Astrocyte (in vitro differentiated cells and primary cell): ENCODE data around the gene NANOS2. TPM values are rescaled to one million over a fixed set of nuclear protein-coding genes. Genes with fewer than 3 reads are reported as not detected.

Experiments
- DNase-seq: peaks from one replicate; pipeline ENCODE4 v3.0.0-alpha.2; 2010; ENCODE audit warnings: low read depth
- FAIRE-seq: peaks from 2 replicates; lab custom pipeline; 2011; peaks lifted over from hg19 to GRCh38; lab: Jason Lieb, UNC
- H2AFZ ChIP-seq: 2 replicates; pipeline ENCODE4 v1.6.0; 2012; ENCODE audit warnings: low read depth, low read length, inconsistent platforms
- H3K27ac ChIP-seq: 2 replicates; pipeline ENCODE4 v1.5.1; 2011; ENCODE audit warnings: low read depth, low read length, inconsistent platforms
- H3K27me3 ChIP-seq: 2 replicates; pipeline ENCODE4 v1.6.0; 2011; ENCODE audit warnings: low read length, inconsistent platforms; ENCODE audit not compliant: insufficient read depth
- H3K36me3 ChIP-seq: 2 replicates; pipeline ENCODE4 v1.5.1; 2011; ENCODE audit warnings: low read length, inconsistent platforms; ENCODE audit not compliant: insufficient read depth
- H3K4me1 ChIP-seq: 2 replicates; pipeline ENCODE4 v1.5.1; 2011; ENCODE audit warnings: low read length, inconsistent platforms; ENCODE audit not compliant: insufficient read depth
- H3K4me2 ChIP-seq: 2 replicates; pipeline ENCODE4 v1.6.0; 2012; ENCODE audit warnings: low read length, inconsistent platforms
- H3K4me3 ChIP-seq: 2 replicates; pipeline ENCODE4 v1.5.1; 2011; ENCODE audit warnings: low read depth, mild to moderate bottlenecking, low read length, inconsistent platforms; ENCODE audit not compliant: insufficient read depth
- H3K79me2 ChIP-seq: 2 replicates; pipeline ENCODE4 v1.6.0; 2012; ENCODE audit warnings: mild to moderate bottlenecking, low read length, inconsistent platforms; ENCODE audit not compliant: insufficient read depth
- H3K9ac ChIP-seq: 2 replicates; pipeline ENCODE4 v1.6.0; 2012; ENCODE audit warnings: mild to moderate bottlenecking, low read length, inconsistent platforms
- H3K9me3 ChIP-seq: 2 replicates; pipeline ENCODE4 v1.5.1; 2012; ENCODE audit warnings: low read depth, mild to moderate bottlenecking, low read length, inconsistent platforms; ENCODE audit not compliant: insufficient read depth
- H4K20me1 ChIP-seq: 2 replicates; pipeline ENCODE4 v1.6.0; 2012; ENCODE audit warnings: low read length, inconsistent platforms; ENCODE audit not compliant: insufficient read depth
- H3K27ac Mint-ChIP-seq: one replicate; pipeline ENCODE4 v1.8.0; 2021; ENCODE audit warnings: mild to moderate bottlenecking, mixed read lengths; ENCODE audit not compliant: unreplicated experiment
- H3K27me3 Mint-ChIP-seq: one replicate; pipeline ENCODE4 v1.8.0; 2021; ENCODE audit warnings: low read depth, mixed read lengths; ENCODE audit not compliant: unreplicated experiment
- H3K36me3 Mint-ChIP-seq: one replicate; pipeline ENCODE4 v1.8.0; 2021; ENCODE audit warnings: low read depth, mixed read lengths; ENCODE audit not compliant: unreplicated experiment
- H3K4me1 Mint-ChIP-seq: one replicate; pipeline ENCODE4 v1.8.0; 2021; ENCODE audit warnings: low read depth, mixed read lengths; ENCODE audit not compliant: unreplicated experiment
- H3K4me3 Mint-ChIP-seq: one replicate; pipeline ENCODE4 v1.8.0; 2021; ENCODE audit warnings: mild to moderate bottlenecking, moderate library complexity, mixed read lengths; ENCODE audit not compliant: unreplicated experiment
- H3K9me3 Mint-ChIP-seq: one replicate; pipeline ENCODE4 v1.8.0; 2021; ENCODE audit warnings: mild to moderate bottlenecking, mixed read lengths; ENCODE audit not compliant: unreplicated experiment
- EZH2 ChIP-seq: IDR thresholded peaks from 2 replicates; pipeline ENCODE4 v1.6.1; 2012; ENCODE audit warnings: mild to moderate bottlenecking, low read length, inconsistent platforms; ENCODE audit not compliant: insufficient read depth
- total RNA-seq: library from RNA; stranded (reverse); gene quantifications from 2 replicates; pipeline ENCODE4 v1.2.1, GENCODE V29; 2021
- TF ChIP-seq, protein P1 (sequence below): IDR thresholded peaks from 2 replicates; pipeline ENCODE4 v1.5.1; 2011; ENCODE audit warnings: low read depth, mild to moderate bottlenecking, inconsistent platforms, low read length, moderate library complexity; ENCODE audit not compliant: insufficient read depth

The NANOS2 gene
- total RNA-seq, 1 donor from 2014 or later, result not detected

DNA sequence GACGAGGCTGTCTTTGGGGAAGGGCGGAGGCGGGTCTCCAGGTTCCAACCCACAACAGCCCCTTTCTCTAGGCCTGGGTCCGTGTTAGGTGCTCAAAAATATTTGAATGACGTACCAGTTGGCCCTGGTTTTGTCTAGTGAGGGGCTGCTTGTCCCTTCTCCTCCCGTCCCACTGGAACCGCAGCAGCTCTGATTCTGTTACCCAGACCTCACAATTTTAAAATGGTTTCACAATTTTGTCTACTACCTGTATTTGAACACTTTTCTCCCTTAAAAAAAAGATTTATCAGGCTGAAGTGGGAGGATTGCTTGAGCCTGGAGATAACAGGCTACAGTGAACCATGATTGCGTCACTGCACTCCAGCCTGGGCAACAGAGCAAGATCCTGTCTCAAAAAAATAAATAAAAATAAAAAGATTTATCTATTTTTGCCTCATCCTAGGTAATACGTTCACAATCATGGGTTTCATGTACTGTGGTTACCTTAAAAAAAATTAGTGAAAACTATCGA lies 27.3 kb downstream of the NANOS2 start:
- FAIRE-seq (no peak), DNase-seq (no peak)
- Histone ChIP-seq H3K79me2 (peaks cover 24% of the 10 kb centered on the region), H3K27ac (peak overlapping the region; percentile 90), H3K9ac (peak overlapping the region; percentile 85), H4K20me1 (peaks cover 25% of the 10 kb centered on the region), H3K4me2 (peak overlapping the region; percentile 89), H3K36me3 (no peaks in the 10 kb centered on the region), H3K27me3 (no peaks in the 10 kb centered on the region), H3K9me3 (no peaks in the 10 kb centered on the region), H2AFZ (peak overlapping the region; percentile 89), H3K4me3 (peak overlapping the region; percentile 65), H3K4me1 (peaks cover 24% of the 10 kb centered on the region)
- Mint-ChIP-seq H3K36me3 (peaks cover 7% of the 10 kb centered on the region), H3K4me1 (peaks cover 4% of the 10 kb centered on the region), H3K9me3 (no peaks in the 10 kb centered on the region), H3K4me3 (peak overlapping the region; percentile 93), H3K27me3 (no peaks in the 10 kb centered on the region), H3K27ac (peak overlapping the region; percentile 98)
- TF ChIP-seq, protein P1, sequence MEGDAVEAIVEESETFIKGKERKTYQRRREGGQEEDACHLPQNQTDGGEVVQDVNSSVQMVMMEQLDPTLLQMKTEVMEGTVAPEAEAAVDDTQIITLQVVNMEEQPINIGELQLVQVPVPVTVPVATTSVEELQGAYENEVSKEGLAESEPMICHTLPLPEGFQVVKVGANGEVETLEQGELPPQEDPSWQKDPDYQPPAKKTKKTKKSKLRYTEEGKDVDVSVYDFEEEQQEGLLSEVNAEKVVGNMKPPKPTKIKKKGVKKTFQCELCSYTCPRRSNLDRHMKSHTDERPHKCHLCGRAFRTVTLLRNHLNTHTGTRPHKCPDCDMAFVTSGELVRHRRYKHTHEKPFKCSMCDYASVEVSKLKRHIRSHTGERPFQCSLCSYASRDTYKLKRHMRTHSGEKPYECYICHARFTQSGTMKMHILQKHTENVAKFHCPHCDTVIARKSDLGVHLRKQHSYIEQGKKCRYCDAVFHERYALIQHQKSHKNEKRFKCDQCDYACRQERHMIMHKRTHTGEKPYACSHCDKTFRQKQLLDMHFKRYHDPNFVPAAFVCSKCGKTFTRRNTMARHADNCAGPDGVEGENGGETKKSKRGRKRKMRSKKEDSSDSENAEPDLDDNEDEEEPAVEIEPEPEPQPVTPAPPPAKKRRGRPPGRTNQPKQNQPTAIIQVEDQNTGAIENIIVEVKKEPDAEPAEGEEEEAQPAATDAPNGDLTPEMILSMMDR, result no peak
- TF ChIP-seq EZH2, result no peak

DNA sequence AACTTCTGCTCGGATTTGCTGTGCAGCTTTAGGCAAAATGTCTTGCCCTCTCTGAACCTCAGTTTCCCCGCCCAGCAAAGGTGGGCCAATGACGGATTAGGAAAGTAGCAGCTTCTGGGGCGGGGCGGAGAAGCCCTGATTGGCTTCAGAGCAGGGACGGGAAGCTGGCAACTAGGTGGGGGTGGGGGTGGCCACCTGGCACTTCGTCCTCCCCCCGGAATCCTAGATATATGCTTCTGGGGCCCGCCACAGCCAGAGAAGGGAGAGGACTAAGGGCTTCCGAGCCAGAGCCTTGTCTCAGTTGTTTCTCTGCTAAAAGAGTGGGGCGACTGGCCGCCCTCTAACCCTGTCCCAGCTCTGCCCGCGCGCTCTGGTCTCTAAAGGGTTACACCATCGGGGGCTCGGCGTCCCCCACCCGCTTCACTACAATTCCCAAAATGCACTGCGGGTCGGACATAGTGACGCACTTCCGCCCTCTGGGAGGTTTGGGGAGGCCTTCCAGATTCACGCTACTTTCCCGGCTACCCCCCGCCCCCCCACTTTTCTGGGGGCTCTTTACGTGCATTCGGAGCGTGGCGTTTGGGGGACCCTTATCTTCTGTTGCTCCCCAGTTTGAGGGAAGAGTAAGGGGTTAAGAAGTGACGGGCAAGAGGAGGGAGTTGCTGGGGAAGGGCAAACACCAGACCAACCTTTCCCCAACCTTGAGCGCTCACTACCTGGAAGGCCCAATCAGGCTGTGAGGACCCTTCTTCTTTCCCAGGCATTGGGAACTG lies 28.0 kb downstream of the NANOS2 start:
- peak overlapping the region; percentile 90 for H3K27ac ChIP-seq
- H3K27me3 ChIP-seq, result no peaks in the 10 kb centered on the region
- DNase-seq (peak; percentile 85), FAIRE-seq (peak; percentile 52)
- peak overlapping the region; percentile 93 for H3K4me3 Mint-ChIP-seq
- peak overlapping the region; percentile 89 for H3K4me2 ChIP-seq
- H3K9me3 ChIP-seq, result no peaks in the 10 kb centered on the region
- peaks cover 31% of the 10 kb centered on the region for H4K20me1 ChIP-seq
- peak overlapping the region; percentile 89 for H2AFZ ChIP-seq
- peaks cover 8% of the 10 kb centered on the region for H3K4me1 Mint-ChIP-seq
- peaks cover 24% of the 10 kb centered on the region for H3K4me1 ChIP-seq
- H3K27ac Mint-ChIP-seq, result peak overlapping the region; percentile 98
- peaks cover 24% of the 10 kb centered on the region for H3K79me2 ChIP-seq
- peaks cover 6% of the 10 kb centered on the region for H3K36me3 Mint-ChIP-seq
- no peaks in the 10 kb centered on the region for H3K27me3 Mint-ChIP-seq
- peak overlapping the region; percentile 85 for H3K9ac ChIP-seq
- TF ChIP-seq, protein P1, result no peak
- no peak for TF ChIP-seq EZH2
- peak overlapping the region; percentile 65 for H3K4me3 ChIP-seq
- no peaks in the 10 kb centered on the region for H3K9me3 Mint-ChIP-seq
- no peaks in the 10 kb centered on the region for H3K36me3 ChIP-seq
